ENCODE data around the gene B4GALT5.

GRCh38 chr20:49680484-49680883, 33.2 kb downstream of the B4GALT5 start:
- no peak for TF ChIP-seq CTCF (IDR thresholded peaks at IDR 0.05 in 8 of 11, conservative IDR thresholded peaks at IDR 0.05 in 3 of 11)
- TF ChIP-seq POLR2A (IDR thresholded peaks at IDR 0.05) = no peak

All from spleen (tissue), 7 donors.